AG10803 (cell line): Measurements from ENCODE around the gene DLG5.

Source experiments
- DNase-seq: peaks from one replicate; pipeline ENCODE4 v3.0.0; 2010; ENCODE audit warnings: low read depth
- H3K4me3 ChIP-seq: 2 replicates; pipeline ENCODE4 v1.5.1; 2011; ENCODE audit warnings: mild to moderate bottlenecking, low read length, control low read depth
- TF ChIP-seq, protein P1 (sequence below): conservative IDR thresholded peaks from 2 replicates; pipeline ENCODE4 v1.5.1; 2011; ENCODE audit warnings: mild to moderate bottlenecking, low read length, control low read depth, inconsistent platforms

DLG5 gene

DNA sequence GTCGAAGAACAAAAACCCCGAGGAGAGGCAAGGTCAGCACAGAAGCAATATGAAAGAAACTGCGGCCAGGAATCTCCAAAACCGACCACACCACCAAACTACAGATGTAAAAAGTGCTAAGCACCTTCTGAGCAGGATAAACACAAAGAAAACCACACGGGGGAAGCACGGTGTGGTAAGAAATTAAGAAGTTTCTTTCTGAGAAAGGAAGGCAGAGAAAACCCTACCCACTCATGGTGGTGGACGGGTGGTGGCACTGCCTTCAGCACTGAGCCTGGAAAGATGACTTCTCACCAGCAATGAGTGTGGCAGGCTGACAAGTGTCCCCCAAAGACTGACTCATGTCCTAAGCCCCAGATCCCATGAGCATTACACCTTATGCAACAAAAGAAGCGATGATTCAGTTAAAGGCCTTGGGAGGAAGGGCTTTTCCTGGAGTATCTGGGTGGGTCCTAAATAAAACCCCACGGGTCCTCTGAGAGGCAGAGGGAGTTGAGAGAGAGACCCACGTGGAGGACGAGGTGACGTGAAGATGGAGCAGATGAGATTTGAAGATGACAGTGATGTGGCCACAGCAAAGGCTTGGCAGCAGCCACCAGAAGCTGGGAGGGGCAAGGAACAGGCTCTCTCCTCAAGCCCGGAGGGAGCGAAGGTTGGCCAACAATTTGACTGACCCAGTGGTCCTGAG, 124.9 kb downstream of the DLG5 start:
- no peak overlapping the region for H3K4me3 ChIP-seq
- TF ChIP-seq, protein P1, sequence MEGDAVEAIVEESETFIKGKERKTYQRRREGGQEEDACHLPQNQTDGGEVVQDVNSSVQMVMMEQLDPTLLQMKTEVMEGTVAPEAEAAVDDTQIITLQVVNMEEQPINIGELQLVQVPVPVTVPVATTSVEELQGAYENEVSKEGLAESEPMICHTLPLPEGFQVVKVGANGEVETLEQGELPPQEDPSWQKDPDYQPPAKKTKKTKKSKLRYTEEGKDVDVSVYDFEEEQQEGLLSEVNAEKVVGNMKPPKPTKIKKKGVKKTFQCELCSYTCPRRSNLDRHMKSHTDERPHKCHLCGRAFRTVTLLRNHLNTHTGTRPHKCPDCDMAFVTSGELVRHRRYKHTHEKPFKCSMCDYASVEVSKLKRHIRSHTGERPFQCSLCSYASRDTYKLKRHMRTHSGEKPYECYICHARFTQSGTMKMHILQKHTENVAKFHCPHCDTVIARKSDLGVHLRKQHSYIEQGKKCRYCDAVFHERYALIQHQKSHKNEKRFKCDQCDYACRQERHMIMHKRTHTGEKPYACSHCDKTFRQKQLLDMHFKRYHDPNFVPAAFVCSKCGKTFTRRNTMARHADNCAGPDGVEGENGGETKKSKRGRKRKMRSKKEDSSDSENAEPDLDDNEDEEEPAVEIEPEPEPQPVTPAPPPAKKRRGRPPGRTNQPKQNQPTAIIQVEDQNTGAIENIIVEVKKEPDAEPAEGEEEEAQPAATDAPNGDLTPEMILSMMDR = no peak
- DNase-seq = peak; percentile 51

DNA sequence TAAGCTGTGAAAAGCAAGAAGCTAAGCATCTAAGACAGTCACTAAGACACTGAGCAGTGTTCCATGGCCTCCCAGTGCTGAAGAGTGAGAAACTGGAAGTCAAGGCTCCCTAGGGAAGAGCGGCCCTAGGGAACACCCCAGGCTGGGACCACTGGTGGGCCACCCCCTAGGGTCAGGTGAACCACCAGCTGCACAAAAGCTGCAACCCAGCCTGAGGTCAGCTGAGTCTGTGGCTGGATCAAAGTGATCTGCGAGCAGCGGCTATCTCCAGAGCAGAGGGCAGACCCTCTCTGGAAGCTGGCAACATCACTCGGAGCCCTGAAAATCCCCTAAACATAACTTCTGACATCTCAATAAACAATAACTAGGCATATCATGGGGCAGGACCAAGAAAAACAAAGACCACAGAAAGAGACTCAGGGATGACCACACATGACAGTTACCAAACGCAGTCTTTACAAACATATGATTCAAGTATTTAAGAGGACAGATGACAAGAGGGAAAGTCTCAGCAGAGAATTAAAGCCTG, 125.8 kb downstream of the DLG5 start:
- TF ChIP-seq, protein P1 = no peak
- DNase-seq = no peak
- no peak overlapping the region for H3K4me3 ChIP-seq

DNA sequence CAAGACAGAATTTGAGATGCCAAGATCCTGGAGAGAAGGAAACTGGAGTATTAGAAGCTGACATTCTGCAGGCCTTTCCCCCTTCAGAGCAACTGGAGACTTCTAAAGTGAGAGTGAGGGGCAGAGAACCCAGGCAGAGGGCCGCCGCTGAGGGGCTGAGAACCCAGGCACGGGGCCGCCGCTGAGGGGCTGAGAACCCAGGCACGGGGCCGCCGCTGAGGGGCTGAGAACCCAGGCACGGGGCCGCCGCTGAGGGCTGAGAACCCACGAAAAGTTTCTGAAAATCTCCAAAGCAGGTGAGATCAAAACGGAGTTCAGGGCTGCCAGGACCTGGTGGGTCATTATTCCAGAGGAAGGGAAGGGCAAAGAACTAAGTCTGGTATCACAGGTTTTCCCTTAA, 126.2 kb downstream of the DLG5 start:
- TF ChIP-seq, protein P1 = no peak
- no peak overlapping the region for H3K4me3 ChIP-seq
- no peak for DNase-seq

DNA sequence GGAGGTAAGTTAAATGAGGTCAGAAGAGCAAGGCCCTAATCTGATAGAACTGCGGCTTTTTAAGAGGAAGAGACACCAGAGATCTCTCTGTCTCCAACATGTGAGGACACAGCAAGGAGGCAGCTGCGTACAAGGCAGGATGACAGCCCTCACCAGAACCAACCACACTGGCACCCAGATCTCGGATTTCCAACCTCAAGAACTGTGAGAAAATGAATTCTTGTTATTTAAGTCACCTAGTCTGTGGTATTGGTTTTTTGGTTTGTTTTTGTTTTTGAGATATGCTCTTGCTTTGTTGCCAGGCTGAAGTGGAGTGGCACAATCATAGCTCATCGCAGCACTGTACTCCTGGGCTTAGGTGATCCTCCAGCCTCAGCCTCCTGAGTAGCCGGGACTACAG, 127.2 kb downstream of the DLG5 start:
- peak; percentile 12 for DNase-seq
- no peak overlapping the region for H3K4me3 ChIP-seq
- TF ChIP-seq, protein P1 = no peak

DNA sequence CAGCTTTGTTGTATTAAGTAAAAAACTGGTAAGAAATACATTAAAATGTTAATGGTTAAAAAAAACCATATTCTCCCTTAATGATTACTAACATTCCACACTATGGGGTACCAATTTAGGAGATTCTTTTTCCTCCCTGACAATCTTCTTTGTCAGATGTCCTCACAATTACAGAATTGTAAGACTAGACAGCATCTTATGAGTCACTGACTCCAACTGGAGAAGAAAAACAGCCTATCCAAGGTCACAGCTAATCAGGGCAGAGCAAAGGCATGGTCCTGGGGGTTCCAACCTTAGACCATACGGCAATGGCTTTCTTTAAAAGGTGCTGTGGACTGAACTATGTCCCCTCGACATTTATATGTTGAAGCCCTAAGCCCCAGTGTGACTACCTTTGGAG, 127.6 kb downstream of the DLG5 start:
- TF ChIP-seq, protein P1 = no peak
- H3K4me3 ChIP-seq = no peak overlapping the region
- no peak for DNase-seq

DNA sequence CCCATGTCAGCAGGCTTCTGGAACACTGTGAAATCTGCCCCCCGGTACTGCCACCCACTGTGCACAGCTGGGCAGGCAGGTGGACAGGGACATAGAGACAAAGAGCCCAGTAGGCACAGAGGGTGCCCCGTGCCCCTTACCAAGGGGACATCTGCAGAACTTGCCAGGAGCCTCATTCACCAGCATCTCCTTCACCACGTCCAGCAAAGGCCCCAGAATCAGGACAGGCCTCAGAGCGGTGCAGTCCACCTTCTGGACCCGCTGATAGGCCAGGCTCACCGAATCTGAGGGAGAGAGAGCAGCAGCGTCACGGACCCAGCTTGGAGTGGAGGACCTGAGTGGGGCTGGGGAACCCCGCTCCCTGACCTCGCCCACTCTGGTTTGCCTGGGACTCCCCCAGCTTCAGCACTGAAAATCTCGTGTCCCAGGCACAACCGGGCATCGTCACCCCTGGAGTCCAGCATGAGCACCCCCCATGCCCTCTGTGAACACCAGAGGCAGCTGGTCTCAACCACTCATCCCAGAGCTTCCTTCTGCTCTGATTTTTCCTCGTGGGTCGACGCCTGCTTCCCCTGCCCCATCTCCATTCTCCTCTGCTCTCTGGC, 130.1 kb downstream of the DLG5 start:
- no peak for DNase-seq
- TF ChIP-seq, protein P1 = no peak
- no peak overlapping the region for H3K4me3 ChIP-seq
